Esophagus muscularis mucosa (tissue), 4 donors: ENCODE results near the gene YIPF6. TPM values are rescaled to one million over a fixed set of nuclear protein-coding genes. Genes with fewer than 3 reads are reported as not detected.
"Not testable (repeated sequence)": the region's sequence is repeated elsewhere in the genome, so short reads cannot be mapped to it uniquely, and the experiment has no call there.

Experiments
- DNase-seq: peaks from one replicate; pipeline ENCODE4 v3.0.0-alpha.2; 2017; ENCODE audit errors: extremely low spot score
- H3K27ac ChIP-seq, 4 donors: fragments of 200-600 bp; sonication (generic); replicated peaks in 1 of 4; 1 replicate in 3 of 4; 2 replicates in 1 of 4; pipeline ENCODE4 v1.5.1; 2016 to 2019; ENCODE audit warnings: mild to moderate bottlenecking in 1 of 4
- H3K27me3 ChIP-seq, 4 donors: fragments of 200-600 bp; sonication (generic); one replicate each; pipeline versions ENCODE4 v1.5.1 to v1.6.0; 2016 to 2019
- H3K36me3 ChIP-seq, 4 donors: fragments of 200-600 bp; sonication (generic); one replicate each; pipeline ENCODE4 v1.5.1; 2016 to 2019
- H3K4me1 ChIP-seq, 4 donors: fragments of 200-600 bp; sonication (generic); one replicate each; pipeline ENCODE4 v1.5.1; 2016 to 2019
- H3K4me3 ChIP-seq, 4 donors: fragments of 200-600 bp; sonication (generic); 1 replicate in 2 of 4; 2 replicates in 2 of 4; pipeline ENCODE4 v1.5.1; 2016 to 2019; ENCODE audit warnings: mild to moderate bottlenecking in 4 of 4, moderate library complexity in 1 of 4
- H3K9me3 ChIP-seq, 4 donors: fragments of 200-600 bp; sonication (generic); 1 replicate in 3 of 4; 2 replicates in 1 of 4; pipeline ENCODE4 v1.5.1; 2016 to 2019
- CTCF ChIP-seq, 3 experiments: fragments of 200-600 bp in 2 of 3; fragments of 450-650 bp in 1 of 3; sonication (generic) in 2 of 3; IDR thresholded peaks; one replicate each; pipeline ENCODE4 v1.5.1; 2017 to 2019; ENCODE audit warnings: antibody characterized with exemption in 3 of 3, mild to moderate bottlenecking in 2 of 3, moderate library complexity in 1 of 3
- EP300 ChIP-seq: sonication (generic); formaldehyde crosslinking; IDR thresholded peaks from one replicate; pipeline ENCODE4 v1.6.1; 2017; ENCODE audit warnings: antibody characterized with exemption
- POLR2A ChIP-seq: fragments of 450-650 bp; IDR thresholded peaks from one replicate; pipeline ENCODE4 v1.6.1; 2017; ENCODE audit warnings: antibody characterized with exemption, moderate library complexity, mild to moderate bottlenecking, low read depth
- POLR2AphosphoS5 ChIP-seq, 2 donors: sonication (generic); formaldehyde crosslinking; IDR thresholded peaks; one replicate each; pipeline ENCODE4 v1.6.1; 2017; ENCODE audit warnings: antibody characterized with exemption in 2 of 2
- WGBS: methylation state at CpG from one replicate; pipeline ENCODE4 v1.1.5; 2018; 5-methylcytosine and 5-hydroxymethylcytosine counted together
- intact Hi-C: fragments of 100-400 bp; cut with DNase I; formaldehyde crosslinking; loops from one replicate; pipeline ENCODE4 v1.15.1; 2023
- total RNA-seq, 4 donors: library from RNA; depleted of rRNA; stranded (reverse); fragments of >200 nt; gene quantifications; one replicate each; pipeline versions ENCODE4 v1.1.0 to v1.2.1, GENCODE V29; 2016

The YIPF6 gene
- total RNA-seq, 4 donors from 2014 or later = 22.4 to 28.5 (median 24.5) TPM

GRCh38 chrX:68480969-68481368 lies 17.9 kb upstream of the YIPF6 start:
- no peak for DNase-seq
- 87% methylated on average over 1 of the region's 1 CpG for WGBS
- TF ChIP-seq EP300 (no peak), POLR2A (no peak), POLR2AphosphoS5 (IDR thresholded peaks at IDR 0.05) (no peak), CTCF (IDR thresholded peaks at IDR 0.05) (no peak)

GRCh38 chrX:68486198-68486597 lies 12.7 kb upstream of the YIPF6 start:
- DNase-seq, H3K36me3 ChIP-seq, H3K4me3 ChIP-seq, H3K27me3 ChIP-seq, H3K9me3 ChIP-seq, H3K27ac ChIP-seq, intact Hi-C loops, H3K4me1 ChIP-seq: not testable (repeated sequence)
- WGBS = 100% methylated on average over 2 of the region's 3 CpGs

More at GRCh38 chrX:68480969-68481368, 17.9 kb upstream of the YIPF6 start:
- no peaks in the 10 kb centered on the region for H3K27me3 ChIP-seq
- no peak overlapping the region for H3K4me3 ChIP-seq
- intact Hi-C loops = no loop called here
- no peaks in the 10 kb centered on the region for H3K4me1 ChIP-seq
- no peak overlapping the region for H3K27ac ChIP-seq
- no peaks in the 10 kb centered on the region for H3K9me3 ChIP-seq
- no peaks in the 10 kb centered on the region for H3K36me3 ChIP-seq

GRCh38 chrX:68487254-68487653 lies 11.6 kb upstream of the YIPF6 start:
- H3K4me3 ChIP-seq = no peak overlapping the region
- DNase-seq = no peak
- no peak for TF ChIP-seq POLR2AphosphoS5 (IDR thresholded peaks at IDR 0.05)
- TF ChIP-seq CTCF (IDR thresholded peaks at IDR 0.05) = no peak
- no peak for TF ChIP-seq POLR2A
- no peak for TF ChIP-seq EP300
- no peaks in the 10 kb centered on the region for H3K27me3 ChIP-seq
- WGBS = 46% methylated on average over 4 of the region's 4 CpGs
- no peak overlapping the region for H3K27ac ChIP-seq
- H3K9me3 ChIP-seq = no peaks in the 10 kb centered on the region
- intact Hi-C loops = no loop called here
- H3K36me3 ChIP-seq = no peaks in the 10 kb centered on the region
- no peaks in the 10 kb centered on the region for H3K4me1 ChIP-seq

- no peaks in the 10 kb centered on the region for H3K4me1 ChIP-seq
- H3K36me3 ChIP-seq = no peaks in the 10 kb centered on the region
- no peak for DNase-seq
- H3K27me3 ChIP-seq = no peaks in the 10 kb centered on the region
- no peak overlapping the region for H3K4me3 ChIP-seq
- 83% methylated on average over 1 of the region's 1 CpG for WGBS
- intact Hi-C loops = no loop called here
- no peaks in the 10 kb centered on the region for H3K9me3 ChIP-seq
- TF ChIP-seq EP300 (no peak), POLR2A (no peak), POLR2AphosphoS5 (IDR thresholded peaks at IDR 0.05) (no peak), CTCF (IDR thresholded peaks at IDR 0.05) (no peak)
- H3K27ac ChIP-seq = no peak overlapping the region
These were observed 10.9 kb upstream of the YIPF6 start for GRCh38 chrX:68487924-68488323.

- 61% methylated on average over 4 of the region's 4 CpGs for WGBS
- intact Hi-C loops = no loop called here
- no peaks in the 10 kb centered on the region for H3K27me3 ChIP-seq
- H3K27ac ChIP-seq = no peak overlapping the region
- DNase-seq = no peak
- no peaks in the 10 kb centered on the region for H3K9me3 ChIP-seq
- H3K36me3 ChIP-seq = no peaks in the 10 kb centered on the region
- TF ChIP-seq EP300 (no peak), CTCF (IDR thresholded peaks at IDR 0.05) (no peak), POLR2AphosphoS5 (IDR thresholded peaks at IDR 0.05) (no peak), POLR2A (no peak)
- H3K4me1 ChIP-seq = no peaks in the 10 kb centered on the region
- H3K4me3 ChIP-seq = no peak overlapping the region
These were observed 10.2 kb upstream of the YIPF6 start for GRCh38 chrX:68488657-68489056.
